ENCODE measurements around the gene XAB2.
"Not testable (repeated sequence)": the region's sequence is repeated elsewhere in the genome, so short reads cannot be mapped to it uniquely, and the experiment has no call there.

XAB2 gene

DNA sequence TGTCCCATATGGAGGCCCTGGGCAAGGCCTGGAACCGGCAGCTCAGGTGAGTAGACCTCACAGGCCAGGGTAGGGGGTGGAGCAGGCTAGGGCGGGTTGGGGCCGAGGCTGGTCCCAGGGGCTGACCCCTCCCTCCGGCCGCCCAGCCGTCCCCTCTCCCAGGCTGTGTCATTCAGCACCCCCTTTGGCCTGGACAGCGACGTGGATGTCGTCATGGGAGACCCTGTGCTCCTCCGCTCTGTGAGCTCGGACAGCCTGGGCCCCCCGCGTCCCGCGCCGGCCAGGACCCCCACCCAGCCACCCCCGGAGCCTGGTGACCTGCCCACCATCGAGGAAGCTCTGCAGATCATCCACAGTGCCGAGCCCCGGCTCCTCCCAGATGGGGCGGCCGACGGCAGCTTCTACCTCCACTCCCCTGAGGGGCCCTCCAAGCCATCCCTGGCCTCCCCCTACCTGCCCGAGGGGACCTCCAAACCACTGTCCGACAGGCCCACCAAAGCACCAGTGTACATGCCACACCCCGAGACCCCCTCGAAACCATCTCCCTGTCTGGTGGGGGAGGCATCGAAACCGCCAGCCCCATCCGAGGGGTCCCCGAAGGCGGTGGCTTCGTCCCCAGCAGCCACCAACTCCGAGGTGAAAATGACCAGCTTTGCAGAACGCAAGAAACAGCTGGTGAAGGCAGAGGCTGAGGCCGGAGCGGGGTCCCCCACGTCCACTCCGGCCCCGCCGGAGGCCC, 17.6 kb downstream of the XAB2 start:
- DNase-seq: no peak

DNA sequence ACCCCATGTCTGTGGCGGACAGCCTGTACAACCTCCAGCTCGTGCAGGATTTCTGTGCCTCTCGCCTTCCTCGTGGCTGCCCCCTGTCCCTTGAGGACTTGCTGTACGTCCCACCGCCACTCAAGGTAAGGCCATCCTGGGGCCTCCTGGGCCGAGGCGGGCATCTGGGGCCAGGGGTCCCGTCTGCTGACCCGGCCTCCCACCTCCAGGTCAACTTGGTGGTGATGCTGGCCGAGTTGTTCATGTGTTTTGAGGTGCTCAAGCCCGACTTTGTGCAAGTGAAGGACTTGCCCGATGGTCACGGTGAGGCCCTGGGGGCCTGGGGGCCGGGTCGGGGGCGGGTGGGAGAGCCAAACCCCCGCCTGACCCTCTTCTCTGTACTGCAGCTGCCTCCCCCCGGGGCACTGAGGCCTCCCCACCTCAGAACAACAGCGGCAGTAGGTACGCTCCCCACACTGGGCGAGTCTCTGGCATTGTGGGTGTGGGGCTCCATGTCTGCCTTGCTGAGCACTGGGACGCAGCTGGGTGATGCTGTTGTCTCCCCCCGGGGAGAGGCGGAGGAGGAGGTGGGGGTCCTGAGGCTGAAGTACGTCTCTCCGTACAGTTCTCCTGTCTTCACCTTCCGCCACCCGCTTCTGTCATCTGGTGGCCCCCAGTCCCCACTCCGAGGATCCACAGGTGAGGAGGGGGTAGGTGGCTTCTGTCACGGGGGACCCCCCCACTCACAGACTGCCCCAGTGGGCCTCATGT, 18.7 kb downstream of the XAB2 start:
- no peak for DNase-seq

DNA sequence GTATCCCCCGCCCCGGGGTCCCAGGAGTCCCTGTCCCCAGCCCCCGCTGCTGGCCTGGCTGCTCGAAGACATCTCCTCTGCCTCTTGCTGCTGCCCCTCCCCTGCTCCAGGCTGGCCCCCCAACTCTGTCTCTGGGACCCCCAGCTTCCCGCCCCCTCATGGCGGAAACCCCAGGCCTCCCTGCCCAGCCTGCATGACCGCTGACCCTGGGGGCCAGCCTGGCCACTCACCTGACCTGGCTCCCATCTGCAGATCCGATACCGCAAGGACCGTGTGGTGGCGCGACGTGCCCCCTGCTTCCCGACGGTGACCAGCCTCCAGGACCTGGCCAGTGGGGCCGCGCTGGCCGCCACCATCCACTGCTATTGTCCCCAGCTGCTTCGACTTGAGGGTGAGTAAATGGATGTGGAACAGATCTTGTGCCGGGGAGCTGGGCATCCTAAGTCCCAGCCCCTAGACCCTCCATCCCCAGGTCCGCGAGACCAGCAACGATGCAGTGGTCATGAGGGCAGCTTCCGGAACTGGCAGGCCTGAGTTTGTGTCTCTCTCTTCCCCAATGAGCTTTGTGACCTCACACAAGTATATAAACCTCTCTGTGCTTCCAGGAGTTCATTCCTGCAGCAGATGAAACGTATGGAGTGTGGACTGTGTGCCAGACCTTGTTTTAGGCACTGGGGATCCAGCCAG, 21.3 kb downstream of the XAB2 start:
- DNase-seq: no peak

- no peak for DNase-seq
Measured at GRCh38 chr19:7607212-7607873, 22.0 kb downstream of the XAB2 start.

DNA sequence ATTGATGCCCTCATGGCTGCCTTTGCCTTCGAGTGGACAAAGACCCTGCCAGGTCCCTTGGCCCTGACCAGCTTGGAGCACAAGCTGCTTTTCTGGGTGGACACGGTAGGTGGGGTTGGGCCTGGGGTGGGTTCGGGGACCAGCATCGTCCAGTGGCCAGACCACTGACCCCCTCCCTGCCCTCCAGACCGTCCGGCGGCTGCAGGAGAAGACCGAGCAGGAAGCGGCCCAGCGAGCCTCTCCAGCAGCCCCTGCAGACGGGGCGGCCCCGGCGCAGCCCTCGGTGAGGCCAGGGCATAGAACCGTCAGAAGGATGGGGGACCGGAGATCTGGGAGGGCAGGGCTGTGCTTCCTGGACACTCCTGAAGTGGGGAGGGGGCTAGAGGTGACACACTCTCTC, 23.1 kb downstream of the XAB2 start:
- DNase-seq: no peak

GRCh38 chr19:7605490-7606222, 23.7 kb downstream of the XAB2 start:
- DNase-seq: peak; percentile 71

- DNase-seq: no peak
Measured at GRCh38 chr19:7603919-7604318, 25.4 kb downstream of the XAB2 start.

GRCh38 chr19:7602935-7603497, 26.3 kb downstream of the XAB2 start:
- no peak for DNase-seq

GRCh38 chr19:7602240-7602934, 27.0 kb downstream of the XAB2 start:
- DNase-seq: no peak

GRCh38 chr19:7600721-7601120, 28.6 kb downstream of the XAB2 start:
- no peak for DNase-seq

DNA sequence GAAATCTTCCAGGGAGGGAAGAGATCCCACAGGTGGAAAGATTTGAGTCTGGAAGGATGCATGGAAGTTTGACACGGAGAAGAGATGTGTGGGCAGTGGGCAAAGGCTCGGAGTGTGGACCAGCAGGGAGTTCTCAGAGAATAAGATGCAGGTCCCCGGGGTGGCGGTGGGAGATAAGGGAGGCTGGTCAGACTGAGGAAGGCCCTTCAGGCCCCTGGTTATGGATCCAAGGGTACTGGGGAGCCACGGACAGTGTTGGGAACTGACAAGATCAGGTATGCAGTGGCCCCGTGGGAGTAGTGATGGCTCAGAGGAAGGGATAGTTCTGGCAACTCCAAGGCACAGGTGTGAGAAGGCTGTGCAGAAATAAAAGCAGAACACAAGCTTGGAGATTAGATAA, 31.2 kb downstream of the XAB2 start:
- no peak for DNase-seq

GRCh38 chr19:7597689-7598088, 31.7 kb downstream of the XAB2 start:
- no peak for DNase-seq

DNA sequence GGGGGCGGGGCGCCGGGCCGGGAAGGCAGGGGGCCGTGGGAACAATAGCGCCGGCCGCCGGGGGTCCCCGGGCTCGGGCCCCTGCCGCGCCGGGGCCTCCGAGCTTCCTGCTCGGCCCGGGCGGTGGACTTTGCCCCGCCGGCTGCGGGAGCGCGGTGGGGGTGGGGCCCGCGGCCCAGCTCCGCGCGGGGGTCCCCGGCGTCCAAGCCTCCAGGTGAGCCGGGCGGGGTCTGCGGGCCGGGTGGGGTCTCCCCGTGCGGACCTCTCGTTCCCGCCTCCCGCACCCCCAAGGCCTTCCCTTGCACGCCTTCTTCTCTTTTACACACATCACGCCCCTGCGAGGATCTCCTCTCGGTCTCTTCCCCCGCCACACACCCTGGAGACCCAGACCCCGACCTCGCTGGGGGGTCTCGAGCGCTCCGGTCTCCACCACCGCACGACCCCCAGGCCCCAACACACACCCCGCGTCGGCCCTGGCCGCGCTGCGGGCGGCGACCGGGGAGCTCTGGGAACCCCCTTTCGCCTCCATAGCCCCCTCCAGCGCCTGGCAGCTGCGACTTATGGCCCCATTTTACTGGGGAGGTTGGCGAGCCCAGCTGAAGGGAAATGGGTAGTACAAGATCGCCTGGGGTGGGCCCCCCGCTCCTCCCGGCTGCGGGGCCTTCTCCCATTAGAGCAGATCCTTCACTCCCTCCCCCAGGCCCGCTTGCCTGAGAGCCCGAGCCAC, 33.0 kb downstream of the XAB2 start:
- no peak for DNase-seq

GRCh38 chr19:7595466-7596133, 33.7 kb downstream of the XAB2 start, which contains the start of gene CAMSAP3:
Gene CAMSAP3 (plus strand): TSS chr19:7595863. CDS start chr19:7596003, 140 bp downstream.
- DNase-seq: no peak

DNA sequence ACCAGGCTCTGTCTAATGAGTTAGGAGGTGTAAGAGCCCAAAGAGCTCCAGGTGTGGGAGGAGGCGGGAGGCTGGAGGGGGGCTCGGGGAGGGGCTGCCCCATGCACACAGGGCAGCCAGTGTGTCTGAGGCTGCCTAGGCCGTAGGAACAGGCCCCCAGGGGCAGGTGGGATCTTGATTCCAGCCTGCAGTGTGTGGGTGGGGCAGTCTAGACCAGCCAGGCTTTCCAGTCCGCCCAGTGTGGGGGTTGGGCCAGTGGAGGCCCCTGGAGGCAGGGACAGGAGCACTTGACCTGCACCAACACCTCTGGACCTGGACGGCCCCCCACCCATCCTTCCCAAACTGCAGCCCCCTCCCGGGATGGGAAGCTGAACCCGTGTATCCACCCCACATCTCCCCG, 39.1 kb downstream of the XAB2 start:
- no peak for DNase-seq

DNA sequence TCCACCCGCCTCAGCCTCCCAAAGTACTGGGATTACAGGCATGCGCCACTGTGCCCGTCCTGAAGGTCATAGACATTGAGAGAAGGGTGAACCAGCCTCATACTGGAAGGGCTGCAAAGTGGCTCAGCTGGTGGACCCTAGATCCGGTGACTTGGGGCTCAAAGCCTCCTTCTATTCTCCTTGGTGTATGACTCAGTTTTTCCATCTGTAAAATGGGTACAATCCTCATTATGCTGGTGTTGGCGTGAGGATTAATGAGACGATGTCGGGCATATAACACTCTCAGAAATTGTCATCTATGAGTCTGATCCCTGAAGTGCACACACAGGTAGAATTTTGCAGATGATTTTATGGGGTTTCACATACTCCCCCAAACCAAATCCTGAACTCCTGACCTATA, 39.5 kb downstream of the XAB2 start:
- no peak for DNase-seq

DNA sequence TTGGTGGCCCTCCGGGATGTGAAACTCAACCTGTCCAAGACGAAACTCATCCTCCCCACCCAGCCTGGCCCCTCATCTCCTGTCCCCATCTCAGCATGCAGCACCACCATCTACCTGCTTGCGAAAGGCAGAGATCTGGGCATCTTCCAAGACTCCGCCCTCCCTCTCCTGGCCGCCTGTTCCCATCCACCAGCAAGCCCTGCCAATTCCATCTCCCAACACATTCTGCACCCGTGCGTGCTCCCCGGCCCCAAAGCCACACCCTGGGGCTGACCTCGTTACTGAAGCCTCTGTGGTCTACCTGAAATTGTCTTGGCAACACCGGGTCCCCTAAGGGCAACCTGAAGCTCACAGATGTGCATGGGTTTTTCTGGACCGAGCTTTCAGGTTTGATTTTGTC, 46.9 kb downstream of the XAB2 start:
- no peak for DNase-seq

GRCh38 chr19:7579182-7579581, 50.2 kb downstream of the XAB2 start:
- DNase-seq: no peak

GRCh38 chr19:7578127-7578526, 51.2 kb downstream of the XAB2 start:
- DNase-seq: no peak

- not testable (repeated sequence) for DNase-seq
Measured at GRCh38 chr19:7577422-7577821, 51.9 kb downstream of the XAB2 start.
